Limb (tissue), 2 donors: Measurements from ENCODE around the gene CFHR4.
"Not testable (repeated sequence)": the region's sequence is repeated elsewhere in the genome, so short reads cannot be mapped to it uniquely, and the experiment has no call there.

Experiments used
- DNase-seq, 2 donors: peaks; one replicate each; pipeline ENCODE4 v3.0.0-alpha.2; 2016; ENCODE audit errors: extremely low spot score in 2 of 2

The CFHR4 gene

GRCh38 chr1:196933531-196934189 lies 45.8 kb downstream of the CFHR4 start:
- no peak for DNase-seq

- not testable (repeated sequence) for DNase-seq
These were observed 53.6 kb downstream of the CFHR4 start for GRCh38 chr1:196941474-196941873.

- DNase-seq = not testable (repeated sequence)
These were observed 55.7 kb downstream of the CFHR4 start, which contains the start of gene CFHR2 for GRCh38 chr1:196943568-196943967. Gene CFHR2, plus strand, starts transcription at chr1:196943738. Its CDS starts 143 bp downstream, at chr1:196943881.

- DNase-seq = no peak
These were observed 64.0 kb downstream of the CFHR4 start for GRCh38 chr1:196951711-196952394.

- no peak for DNase-seq
These were observed 66.9 kb downstream of the CFHR4 start for GRCh38 chr1:196954778-196955177.

GRCh38 chr1:196955926-196956325 lies 68.1 kb downstream of the CFHR4 start:
- DNase-seq = no peak

- no peak for DNase-seq
These were observed 73.0 kb downstream of the CFHR4 start for GRCh38 chr1:196960854-196961253.
